Measurements from ENCODE around the gene CD99L2. TPM values are rescaled to one million over a fixed set of nuclear protein-coding genes. Genes with fewer than 3 reads are reported as not detected.

The CD99L2 gene
- total and polyA plus RNA-seq, 8 donors: 35.0 to 45.6 (median 41.0) TPM

DNA sequence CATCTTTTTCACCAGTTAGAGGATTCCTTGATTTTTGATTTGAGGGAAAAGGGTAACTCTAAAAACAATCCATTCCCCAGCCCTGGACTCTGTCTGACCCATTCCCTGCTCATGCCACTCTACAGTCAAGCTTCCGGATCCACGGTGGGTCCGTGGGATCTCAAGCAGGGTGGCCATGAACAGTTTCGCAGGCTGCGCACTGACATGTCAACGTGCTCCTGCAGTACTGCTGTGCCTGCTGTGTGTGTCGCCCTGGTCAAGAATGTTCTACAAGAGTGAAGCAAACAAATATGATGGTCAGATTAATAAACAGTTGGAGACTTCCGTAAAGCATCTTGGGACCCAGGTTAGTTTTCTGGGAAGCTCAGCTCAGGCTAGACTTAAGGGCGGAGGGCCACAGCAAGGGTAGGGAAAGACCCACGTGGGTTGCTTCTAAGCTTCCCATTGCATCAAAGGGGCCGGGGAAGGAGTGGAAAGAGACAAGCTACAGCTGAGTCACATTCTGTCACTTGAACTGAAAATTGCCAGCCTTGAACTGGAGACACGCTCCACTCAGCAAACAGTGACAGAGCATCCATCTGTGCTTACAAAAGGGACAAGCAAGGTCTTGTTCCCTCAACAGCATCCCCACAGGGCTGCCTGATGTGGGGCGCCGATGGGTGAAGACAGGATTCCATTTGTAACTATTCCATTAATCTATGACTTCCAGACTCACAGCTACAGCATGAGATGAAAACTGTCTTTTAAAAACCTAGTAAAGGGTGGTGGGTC lies 123.5 kb downstream of the CD99L2 start:
- intact Hi-C loops (cut with DNase I): loop anchor here in 1 of 2 donors (10.0 kb wide), 1 partner anchor 300 kb away; no protein-coding TSS in a partner anchor
- H3K27me3 ChIP-seq: no peaks in the 10 kb centered on the region
- TF ChIP-seq, protein P1, sequence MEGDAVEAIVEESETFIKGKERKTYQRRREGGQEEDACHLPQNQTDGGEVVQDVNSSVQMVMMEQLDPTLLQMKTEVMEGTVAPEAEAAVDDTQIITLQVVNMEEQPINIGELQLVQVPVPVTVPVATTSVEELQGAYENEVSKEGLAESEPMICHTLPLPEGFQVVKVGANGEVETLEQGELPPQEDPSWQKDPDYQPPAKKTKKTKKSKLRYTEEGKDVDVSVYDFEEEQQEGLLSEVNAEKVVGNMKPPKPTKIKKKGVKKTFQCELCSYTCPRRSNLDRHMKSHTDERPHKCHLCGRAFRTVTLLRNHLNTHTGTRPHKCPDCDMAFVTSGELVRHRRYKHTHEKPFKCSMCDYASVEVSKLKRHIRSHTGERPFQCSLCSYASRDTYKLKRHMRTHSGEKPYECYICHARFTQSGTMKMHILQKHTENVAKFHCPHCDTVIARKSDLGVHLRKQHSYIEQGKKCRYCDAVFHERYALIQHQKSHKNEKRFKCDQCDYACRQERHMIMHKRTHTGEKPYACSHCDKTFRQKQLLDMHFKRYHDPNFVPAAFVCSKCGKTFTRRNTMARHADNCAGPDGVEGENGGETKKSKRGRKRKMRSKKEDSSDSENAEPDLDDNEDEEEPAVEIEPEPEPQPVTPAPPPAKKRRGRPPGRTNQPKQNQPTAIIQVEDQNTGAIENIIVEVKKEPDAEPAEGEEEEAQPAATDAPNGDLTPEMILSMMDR (IDR thresholded peaks at IDR 0.05): no peak
- H3K36me3 ChIP-seq: peaks cover 0 to 14% of the 10 kb centered on the region in 2 donors
- no peak for ATAC-seq
- no peaks in the 10 kb centered on the region for H3K4me1 ChIP-seq
- H3K27ac ChIP-seq: no peak overlapping the region
- no peak overlapping the region for H3K4me3 ChIP-seq
- H3K9me3 ChIP-seq: no peaks in the 10 kb centered on the region
- DNase-seq: no peak

DNA sequence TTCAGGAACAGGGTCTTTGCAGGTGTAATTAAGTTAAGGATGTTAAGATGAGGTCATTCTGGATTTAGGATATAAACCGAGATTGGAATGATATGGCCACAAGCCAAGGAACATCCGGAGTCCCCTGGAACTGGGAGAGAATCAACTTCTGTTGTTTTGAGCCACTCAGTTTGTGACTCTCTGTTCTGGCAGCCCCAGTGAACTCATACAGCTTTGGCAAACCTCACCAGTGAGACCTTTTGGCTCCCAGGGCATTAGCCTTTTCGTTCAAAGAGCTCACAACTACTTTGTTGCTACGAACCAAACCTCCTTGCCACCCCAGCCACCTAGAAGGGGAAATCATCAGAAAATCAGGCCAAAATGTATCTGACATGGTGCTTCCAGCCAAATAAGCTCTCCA lies 124.8 kb downstream of the CD99L2 start:
- no peak for ATAC-seq
- Histone ChIP-seq H3K27ac (no peak overlapping the region), H3K4me3 (no peak overlapping the region), H3K4me1 (no peaks in the 10 kb centered on the region), H3K36me3 (peaks cover 0 to 14% of the 10 kb centered on the region in 2 donors), H3K27me3 (no peaks in the 10 kb centered on the region), H3K9me3 (no peaks in the 10 kb centered on the region)
- intact Hi-C loops (cut with DNase I): loop anchor here in 1 of 2 donors (10.0 kb wide), 1 partner anchor 301 kb away; no protein-coding TSS in a partner anchor
- TF ChIP-seq, protein P1 (IDR thresholded peaks at IDR 0.05): no peak
- no peak for DNase-seq

DNA sequence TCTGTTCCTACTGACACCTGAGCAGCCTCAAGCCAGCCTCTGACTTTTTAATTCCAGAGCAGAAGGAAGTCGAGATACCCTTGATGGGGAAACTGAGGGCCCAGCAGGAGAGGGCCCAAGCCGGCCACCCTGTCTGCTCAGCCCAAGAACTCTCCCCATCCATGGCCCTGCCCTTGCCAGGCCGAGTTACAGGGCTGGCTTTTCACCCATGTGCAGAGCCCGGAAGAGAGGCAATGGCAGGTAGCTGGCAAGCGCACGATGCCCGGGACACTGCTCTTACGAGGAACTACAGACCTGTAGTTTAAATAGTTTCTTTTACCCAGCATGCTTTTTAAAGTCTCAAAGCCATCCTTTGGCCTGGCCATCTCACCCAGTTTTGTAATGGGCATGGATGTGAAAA lies 125.4 kb downstream of the CD99L2 start:
- TF ChIP-seq, protein P1 (IDR thresholded peaks at IDR 0.05): no peak
- intact Hi-C loops (cut with DNase I): loop anchor here in 1 of 2 donors (10.0 kb wide), 1 partner anchor 302 kb away; no protein-coding TSS in a partner anchor
- Histone ChIP-seq H3K4me1 (no peaks in the 10 kb centered on the region), H3K27me3 (no peaks in the 10 kb centered on the region), H3K4me3 (no peak overlapping the region), H3K36me3 (peaks cover 0 to 14% of the 10 kb centered on the region in 2 donors), H3K9me3 (no peaks in the 10 kb centered on the region), H3K27ac (no peak overlapping the region)
- ATAC-seq (no peak), DNase-seq (no peak)

DNA sequence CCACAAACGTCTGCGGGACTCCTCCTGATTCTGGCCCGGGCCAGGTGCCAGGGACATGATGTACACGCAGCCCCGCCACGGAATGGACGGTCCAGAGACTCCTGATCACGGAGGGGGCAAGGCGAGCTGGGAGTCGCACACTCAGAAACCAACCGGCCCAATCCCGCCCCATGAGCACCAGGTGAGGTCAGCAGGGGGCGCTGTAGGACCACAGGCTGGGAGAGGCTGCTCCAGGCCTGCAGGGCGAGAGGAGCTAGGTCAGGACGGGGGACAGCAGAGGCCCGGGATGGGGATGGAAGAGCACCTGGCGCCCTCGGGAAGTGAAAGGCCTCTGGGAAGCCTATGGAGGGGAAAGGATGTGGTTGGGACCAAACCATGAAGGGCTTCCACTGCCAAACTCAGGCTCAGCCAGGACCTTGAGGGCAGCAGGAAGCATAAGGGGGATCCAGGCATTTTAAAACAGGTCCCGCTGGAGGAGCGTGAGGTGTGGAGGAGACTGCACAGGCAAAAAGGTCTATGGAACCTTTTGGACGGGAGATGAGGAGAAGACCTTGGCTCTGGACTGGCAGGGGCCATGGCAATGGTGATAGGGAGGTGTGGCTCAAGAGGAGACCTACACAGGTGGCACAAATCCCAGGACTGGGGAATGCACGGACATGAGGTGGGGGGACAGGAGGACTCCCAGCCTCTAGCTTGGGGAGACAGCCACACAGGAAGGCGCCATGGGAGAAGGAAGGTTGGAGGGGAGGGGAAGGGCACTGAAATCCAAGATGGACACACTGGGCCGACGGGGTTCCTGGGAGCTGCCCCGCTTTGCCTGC lies 126.1 kb downstream of the CD99L2 start:
- H3K27ac ChIP-seq: no peak overlapping the region
- no peaks in the 10 kb centered on the region for H3K9me3 ChIP-seq
- no peak overlapping the region for H3K4me3 ChIP-seq
- peaks cover 0 to 14% of the 10 kb centered on the region in 2 donors for H3K36me3 ChIP-seq
- peak; percentile 29 to 91 (median 67) for DNase-seq
- peak; percentile 89 for ATAC-seq
- no peaks in the 10 kb centered on the region for H3K27me3 ChIP-seq
- TF ChIP-seq, protein P1 (IDR thresholded peaks at IDR 0.05): peak; percentile 64 to 78
- H3K4me1 ChIP-seq: peaks cover 0 to 4% of the 10 kb centered on the region in 2 donors
- intact Hi-C loops (cut with DNase I): loop anchor here in 1 of 2 donors (10.0 kb wide), 1 partner anchor 302 kb away; no protein-coding TSS in a partner anchor

All from left lung (tissue), 10 donors.